22Rv1 (cell line): Measurements from ENCODE around the gene TIMM8B.

Source experiments
- CTCF ChIP-seq: fragments of 450-650 bp; IDR thresholded peaks from 2 replicates; pipeline ENCODE4 v1.5.1; 2017; ENCODE audit warnings: mild to moderate bottlenecking
- ZFX ChIP-seq: fragments of 450-650 bp; IDR thresholded peaks from 2 replicates; pipeline ENCODE4 v1.6.1; 2017; ENCODE audit warnings: antibody characterized with exemption, borderline replicate concordance

- TF ChIP-seq CTCF (no peak), ZFX (no peak)
Measured at GRCh38 chr11:112103446-112103845, 16.9 kb upstream of the TIMM8B start.
